Tibial nerve (tissue), 4 donors: ENCODE results near the gene SUPT5H. TPM values are rescaled to one million over a fixed set of nuclear protein-coding genes. Genes with fewer than 3 reads are reported as not detected.

Experiments used
- DNase-seq, 2 donors: peaks; one replicate each; pipeline ENCODE4 v3.0.0-alpha.2; 2019; ENCODE audit warnings: low spot score in 2 of 2
- H3K27ac ChIP-seq, 4 donors: fragments of 200-600 bp; sonication (generic) in 3 of 4; one replicate each; pipeline ENCODE4 v1.5.1; 2017 to 2019; ENCODE audit warnings: mild to moderate bottlenecking in 1 of 4
- H3K27me3 ChIP-seq, 2 donors: fragments of 200-600 bp; sonication (generic) in 1 of 2; one replicate each; pipeline versions ENCODE4 v1.5.1 to v1.6.0; 2017 to 2019
- H3K36me3 ChIP-seq, 3 donors: fragments of 200-600 bp; sonication (generic); one replicate each; pipeline ENCODE4 v1.5.1; 2018 to 2019
- H3K4me1 ChIP-seq, 4 donors: fragments of 200-600 bp; sonication (generic) in 3 of 4; one replicate each; pipeline ENCODE4 v1.5.1; 2017 to 2019
- H3K4me3 ChIP-seq, 4 donors: fragments of 200-600 bp; sonication (generic) in 3 of 4; one replicate each; pipeline ENCODE4 v1.5.1; 2017 to 2019; ENCODE audit warnings: mild to moderate bottlenecking in 1 of 4, moderate library complexity in 1 of 4
- H3K9me3 ChIP-seq, 4 donors: fragments of 200-600 bp; sonication (generic) in 3 of 4; one replicate each; pipeline ENCODE4 v1.5.1; 2017 to 2019
- EP300 ChIP-seq, 2 donors: sonication (generic); formaldehyde crosslinking; IDR thresholded peaks; one replicate each; pipeline ENCODE4 v1.6.1; 2017; ENCODE audit warnings: antibody characterized with exemption in 2 of 2, mild to moderate bottlenecking in 1 of 2
- POLR2A ChIP-seq, 2 donors: fragments of 450-650 bp; IDR thresholded peaks; one replicate each; pipeline ENCODE4 v1.6.1; 2017; ENCODE audit warnings: antibody characterized with exemption in 2 of 2, mild to moderate bottlenecking in 2 of 2, moderate library complexity in 2 of 2
- WGBS, 2 donors: methylation state at CpG; one replicate each; pipeline ENCODE4 v1.1.5; 2018; 5-methylcytosine and 5-hydroxymethylcytosine counted together
- total RNA-seq, 4 donors: library from RNA; depleted of rRNA; stranded (reverse); fragments of >200 nt; gene quantifications; one replicate each; pipeline ENCODE4 v1.1.0, GENCODE V29; 2016
- TF ChIP-seq, protein P1 (sequence below), 5 experiments: fragments of 200-600 bp in 3 of 5; fragments of 450-650 bp in 2 of 5; sonication (generic) in 3 of 5; IDR thresholded peaks; one replicate each; pipeline ENCODE4 v1.5.1; 2016 to 2019; ENCODE audit warnings: antibody characterized with exemption in 5 of 5, mild to moderate bottlenecking in 3 of 5, moderate library complexity in 2 of 5

SUPT5H gene
- total RNA-seq, 4 donors from 2014 or later = 94.4 to 120 (median 106) TPM

DNA sequence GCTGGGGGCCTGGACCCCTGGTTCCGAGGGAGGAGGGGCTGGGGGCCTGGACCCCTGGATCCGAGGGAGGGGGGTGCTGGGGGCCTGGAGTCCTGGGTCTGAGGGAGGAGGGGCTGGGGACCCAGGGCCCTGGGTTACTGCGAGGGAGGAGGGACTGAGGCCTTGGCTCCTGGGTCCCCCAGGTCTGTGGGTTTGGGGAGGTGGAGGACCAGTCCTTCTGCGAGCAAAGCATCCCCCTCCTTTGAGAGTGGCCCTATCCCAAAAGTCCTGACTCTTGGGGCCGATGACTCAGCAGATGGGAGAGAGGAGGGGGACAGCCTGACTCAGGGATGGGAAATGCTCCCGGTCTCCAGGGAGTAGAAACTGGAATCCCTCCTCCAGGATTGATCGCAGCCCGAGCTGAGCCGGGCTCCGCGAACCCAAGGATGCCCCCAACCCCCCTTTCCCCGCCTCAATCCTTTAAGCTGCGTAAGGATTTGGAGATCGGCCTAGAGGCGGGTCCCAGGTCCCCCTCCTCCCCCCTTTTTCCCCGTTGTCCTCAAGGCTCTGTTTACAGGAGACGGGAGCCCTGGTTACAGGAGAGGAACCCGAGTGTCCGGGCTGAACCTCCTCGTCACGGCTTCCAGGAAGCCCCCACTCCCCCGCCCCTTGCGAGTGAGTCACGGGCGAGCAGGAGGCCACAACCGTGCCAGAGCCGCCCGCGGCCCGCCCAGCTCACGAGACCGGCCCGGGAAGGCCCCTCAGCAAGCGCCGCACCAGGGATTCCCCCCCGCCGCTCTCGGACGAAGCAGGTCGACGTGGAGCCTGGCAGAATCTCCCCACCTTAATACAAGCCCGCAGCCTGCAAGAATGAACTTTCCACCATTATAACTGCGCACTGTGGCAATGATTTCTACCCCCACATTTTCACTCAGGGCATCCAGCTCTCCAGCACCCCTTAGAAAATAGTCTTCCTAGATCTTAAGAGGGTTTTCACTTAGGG, 41.8 kb upstream of the SUPT5H start:
- DNase-seq = peak; percentile 99
- Histone ChIP-seq H3K9me3 (no peaks in the 10 kb centered on the region), H3K27ac (peak overlapping the region; percentile 94 to 100 (median 100)), H3K4me3 (peak overlapping the region; percentile 50 to 78 (median 61)), H3K36me3 (peaks cover 9 to 28% (median 14%) of the 10 kb centered on the region in 3 donors), H3K27me3 (peaks cover 0 to 3% of the 10 kb centered on the region in 2 donors), H3K4me1 (peaks cover 0 to 68% (median 47%) of the 10 kb centered on the region in 4 donors)
- TF ChIP-seq POLR2A (IDR thresholded peaks at IDR 0.05) = peak; percentile 73 to 75
- TF ChIP-seq, protein P1, sequence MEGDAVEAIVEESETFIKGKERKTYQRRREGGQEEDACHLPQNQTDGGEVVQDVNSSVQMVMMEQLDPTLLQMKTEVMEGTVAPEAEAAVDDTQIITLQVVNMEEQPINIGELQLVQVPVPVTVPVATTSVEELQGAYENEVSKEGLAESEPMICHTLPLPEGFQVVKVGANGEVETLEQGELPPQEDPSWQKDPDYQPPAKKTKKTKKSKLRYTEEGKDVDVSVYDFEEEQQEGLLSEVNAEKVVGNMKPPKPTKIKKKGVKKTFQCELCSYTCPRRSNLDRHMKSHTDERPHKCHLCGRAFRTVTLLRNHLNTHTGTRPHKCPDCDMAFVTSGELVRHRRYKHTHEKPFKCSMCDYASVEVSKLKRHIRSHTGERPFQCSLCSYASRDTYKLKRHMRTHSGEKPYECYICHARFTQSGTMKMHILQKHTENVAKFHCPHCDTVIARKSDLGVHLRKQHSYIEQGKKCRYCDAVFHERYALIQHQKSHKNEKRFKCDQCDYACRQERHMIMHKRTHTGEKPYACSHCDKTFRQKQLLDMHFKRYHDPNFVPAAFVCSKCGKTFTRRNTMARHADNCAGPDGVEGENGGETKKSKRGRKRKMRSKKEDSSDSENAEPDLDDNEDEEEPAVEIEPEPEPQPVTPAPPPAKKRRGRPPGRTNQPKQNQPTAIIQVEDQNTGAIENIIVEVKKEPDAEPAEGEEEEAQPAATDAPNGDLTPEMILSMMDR (IDR thresholded peaks at IDR 0.05) = peak in 1 of 5 experiments; percentile 48
- TF ChIP-seq EP300 (IDR thresholded peaks at IDR 0.05) = peak; percentile 99 to 100
- 1 to 2% methylated on average over 37 to 42 of the region's 43 CpGs for WGBS, 2 donors

DNA sequence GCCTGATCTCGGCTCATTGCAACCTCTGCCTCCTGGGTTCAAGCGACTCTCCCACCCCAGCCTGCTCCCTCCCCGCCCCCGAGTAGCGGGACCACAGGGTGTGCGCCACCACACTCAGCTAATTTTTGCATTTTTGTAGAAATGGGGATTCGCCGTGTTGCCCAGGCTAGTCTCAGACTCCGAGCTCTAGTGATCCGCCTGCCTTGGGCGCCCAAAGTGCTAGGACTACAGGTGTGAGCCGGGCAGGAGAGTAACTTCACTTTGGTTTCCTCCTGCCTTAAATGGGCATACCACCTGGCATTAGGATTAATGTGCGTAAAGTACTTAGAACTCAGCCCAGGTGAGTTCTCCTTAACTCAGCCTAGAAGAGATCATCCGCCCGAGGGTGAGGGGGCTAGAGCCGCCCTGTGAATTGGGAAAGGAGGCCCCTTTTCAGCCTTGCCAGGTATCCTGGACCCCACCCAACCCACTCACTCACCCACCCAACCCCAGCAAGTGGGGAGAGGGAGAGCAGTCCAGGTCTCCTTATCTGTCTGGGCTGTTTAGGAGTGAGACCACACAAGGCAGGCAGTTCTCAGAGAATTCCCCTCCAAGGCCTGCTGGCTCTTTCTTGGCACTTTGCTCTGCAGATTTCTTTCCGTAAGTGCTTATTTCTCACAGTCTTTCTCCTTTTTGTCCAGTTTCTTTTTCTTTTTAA, 40.0 kb upstream of the SUPT5H start:
- H3K4me1 ChIP-seq = peaks cover 0 to 55% (median 46%) of the 10 kb centered on the region in 4 donors
- no peak for DNase-seq

DNA sequence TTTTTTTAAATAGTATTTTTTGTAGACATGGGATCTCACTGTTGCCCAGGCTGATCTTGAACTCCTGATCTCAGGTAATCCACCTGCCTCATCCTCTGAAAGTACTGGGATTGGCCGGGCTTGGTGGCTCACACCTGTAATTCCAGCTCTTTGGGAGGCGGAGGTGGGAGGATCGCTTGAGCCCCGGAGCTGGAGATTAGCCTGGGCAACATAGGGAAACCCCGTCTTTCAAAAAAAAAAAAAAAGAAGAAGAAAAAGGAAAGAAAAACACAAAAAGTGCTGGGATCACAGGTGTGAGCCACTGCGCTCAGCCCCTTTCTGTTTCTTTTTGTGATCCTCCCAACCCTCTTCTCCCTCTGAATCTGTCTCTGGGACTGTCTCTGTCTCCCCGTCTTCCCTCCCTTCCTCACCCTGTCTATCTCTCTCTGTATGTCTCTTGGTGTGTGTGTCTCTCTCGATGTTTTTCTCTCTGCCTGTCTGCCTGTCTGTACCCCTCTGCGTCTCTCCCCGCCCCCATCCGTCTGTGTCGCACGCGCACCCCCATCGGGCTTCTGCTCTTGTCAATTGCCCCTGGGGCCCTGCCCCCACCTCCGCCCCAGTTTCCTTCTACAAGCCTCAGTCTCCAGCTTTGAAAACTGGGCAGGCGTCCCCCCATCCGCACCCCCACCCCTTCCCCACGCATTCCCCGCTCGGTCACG, 39.3 kb upstream of the SUPT5H start:
- WGBS, 2 donors = 16 to 19% methylated on average over 19 to 21 of the region's 22 CpGs
- Histone ChIP-seq H3K27ac (peak overlapping the region; percentile 94 to 100 (median 100)), H3K27me3 (peaks cover 0 to 3% of the 10 kb centered on the region in 2 donors), H3K4me1 (peaks cover 4 to 56% (median 49%) of the 10 kb centered on the region in 4 donors), H3K36me3 (peaks cover 10 to 22% (median 18%) of the 10 kb centered on the region in 3 donors), H3K9me3 (no peaks in the 10 kb centered on the region), H3K4me3 (peak overlapping the region; percentile 66 to 98 (median 88))
- peak in 1 of 2 donors; percentile 2 for TF ChIP-seq POLR2A (IDR thresholded peaks at IDR 0.05)
- no peak for TF ChIP-seq EP300 (IDR thresholded peaks at IDR 0.05)
- peak in 1 of 2 donors; percentile 82 for DNase-seq

More for the DNA sequence above, 40.0 kb upstream of the SUPT5H start:
- TF ChIP-seq EP300 (IDR thresholded peaks at IDR 0.05) (no peak), POLR2A (IDR thresholded peaks at IDR 0.05) (no peak)
- TF ChIP-seq, protein P1 (IDR thresholded peaks at IDR 0.05) = no peak
- Histone ChIP-seq H3K27ac (peak overlapping the region; percentile 94 to 100 (median 100)), H3K4me3 (peak overlapping the region; percentile 66 to 98 (median 88)), H3K36me3 (peaks cover 10 to 22% (median 18%) of the 10 kb centered on the region in 3 donors), H3K27me3 (peaks cover 0 to 3% of the 10 kb centered on the region in 2 donors), H3K9me3 (no peaks in the 10 kb centered on the region)
- 88% methylated on average over 14 to 17 of the region's 17 CpGs for WGBS, 2 donors

DNA sequence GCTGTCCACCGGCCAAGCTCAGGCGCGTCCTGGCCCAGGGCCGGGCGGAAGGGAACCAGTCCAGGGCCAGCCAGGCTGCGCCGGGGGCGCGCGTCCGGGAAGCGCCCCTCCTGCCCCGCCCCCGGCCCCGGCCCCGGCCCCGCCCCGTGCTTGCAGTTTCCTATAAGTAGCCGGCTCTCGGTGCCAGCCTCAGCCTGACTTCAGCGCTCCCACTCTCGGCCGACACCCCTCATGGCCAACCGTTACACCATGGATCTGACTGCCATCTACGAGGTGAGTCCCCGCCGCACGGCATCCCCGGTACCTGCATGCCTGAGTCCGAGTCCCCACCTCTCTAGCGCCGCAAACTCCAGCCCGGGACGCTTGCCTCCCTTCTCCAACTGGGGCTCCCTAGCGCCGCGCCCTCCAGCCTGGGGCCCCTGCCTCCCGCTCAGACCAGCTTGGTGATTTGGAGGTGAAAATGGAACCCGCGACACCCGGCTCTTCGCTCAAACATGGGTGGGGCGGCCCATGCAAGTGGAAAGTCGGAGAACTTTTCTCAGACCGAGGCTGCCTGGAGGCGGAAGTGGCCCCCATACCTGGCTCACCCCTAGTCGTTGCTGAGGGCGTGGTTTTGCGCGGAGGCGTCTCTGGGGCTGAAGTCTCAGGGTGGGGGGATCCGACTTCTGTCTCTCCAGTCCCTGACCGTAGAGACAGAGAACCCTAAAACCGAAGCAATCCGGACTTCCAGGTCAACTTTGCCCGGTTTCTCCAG, 38.5 kb upstream of the SUPT5H start, which contains the start of gene ZFP36:
Gene ZFP36, plus strand, starts transcription at position 192 of the 754 bp plus-strand sequence. Its CDS starts 58 bp downstream, at position 250.
- H3K36me3 ChIP-seq = peaks cover 10 to 22% (median 18%) of the 10 kb centered on the region in 3 donors
- H3K4me3 ChIP-seq = peak within 1 kb of the TSS; percentile 66 to 98 (median 88)
- H3K27me3 ChIP-seq = peaks cover 0 to 3% of the 10 kb centered on the region in 2 donors
- whole genome bisulfite sequencing, 2 donors = 1% methylated on average over 41 to 42 of the region's 56 CpGs
- TF ChIP-seq, protein P1 (IDR thresholded peaks at IDR 0.05) = peak in 2 of 5 experiments; percentile 25 to 26
- TF ChIP-seq EP300 (IDR thresholded peaks at IDR 0.05) (peak; percentile 39 to 100), POLR2A (IDR thresholded peaks at IDR 0.05) (peak; percentile 97 to 99)
- no peaks in the 10 kb centered on the region for H3K9me3 ChIP-seq
- H3K4me1 ChIP-seq = peaks cover 6 to 56% (median 49%) of the 10 kb centered on the region in 4 donors
- DNase-seq = peak; percentile 90 to 95
- peak within 1 kb of the TSS; percentile 94 to 100 (median 100) for H3K27ac ChIP-seq
